ENCODE data around the gene EFNA5.

DNA sequence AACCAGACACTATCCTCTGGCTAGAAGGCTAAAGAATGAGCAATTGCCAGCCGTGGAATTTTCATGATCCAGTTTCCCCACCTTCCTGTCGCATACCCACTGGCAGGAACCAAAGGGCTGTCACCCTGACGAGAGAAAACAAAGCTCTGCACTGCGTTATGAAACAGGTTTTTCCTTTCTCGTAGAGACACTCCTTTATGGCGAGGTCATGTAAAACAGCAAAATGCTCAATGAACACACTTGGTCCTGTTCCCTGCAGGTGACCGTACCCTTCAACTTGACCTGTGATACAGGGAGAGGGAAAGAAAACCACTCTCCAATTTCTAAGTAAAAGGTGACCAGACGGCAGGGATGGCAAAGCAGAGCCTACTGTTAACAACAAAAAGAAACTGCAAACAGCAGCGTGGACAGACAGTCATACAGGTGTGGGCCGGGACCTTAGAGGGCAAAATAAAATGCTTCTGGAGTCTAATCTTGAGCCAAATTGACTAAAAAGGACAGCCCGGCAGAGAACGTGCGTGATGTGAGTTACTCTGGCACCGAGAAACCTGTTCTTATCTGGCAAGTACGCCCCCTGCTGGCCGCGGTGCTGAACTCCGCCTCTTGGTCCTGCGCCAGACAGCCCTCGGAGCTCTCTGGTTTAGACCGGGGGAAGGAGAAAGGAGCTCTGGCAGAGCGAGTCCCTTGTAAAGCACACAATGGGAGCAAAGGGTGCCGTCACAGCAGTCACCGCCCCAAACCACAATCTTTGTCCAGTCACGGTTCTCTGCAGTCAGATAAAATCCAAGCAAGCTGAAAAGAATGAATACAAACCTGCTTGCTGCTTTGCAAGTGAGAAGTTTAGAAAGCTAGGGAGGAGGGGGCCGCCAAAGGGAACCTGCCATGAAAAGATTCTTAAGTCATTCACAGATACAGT, 98.9 kb downstream of the EFNA5 start:
- TF ChIP-seq, protein P1, sequence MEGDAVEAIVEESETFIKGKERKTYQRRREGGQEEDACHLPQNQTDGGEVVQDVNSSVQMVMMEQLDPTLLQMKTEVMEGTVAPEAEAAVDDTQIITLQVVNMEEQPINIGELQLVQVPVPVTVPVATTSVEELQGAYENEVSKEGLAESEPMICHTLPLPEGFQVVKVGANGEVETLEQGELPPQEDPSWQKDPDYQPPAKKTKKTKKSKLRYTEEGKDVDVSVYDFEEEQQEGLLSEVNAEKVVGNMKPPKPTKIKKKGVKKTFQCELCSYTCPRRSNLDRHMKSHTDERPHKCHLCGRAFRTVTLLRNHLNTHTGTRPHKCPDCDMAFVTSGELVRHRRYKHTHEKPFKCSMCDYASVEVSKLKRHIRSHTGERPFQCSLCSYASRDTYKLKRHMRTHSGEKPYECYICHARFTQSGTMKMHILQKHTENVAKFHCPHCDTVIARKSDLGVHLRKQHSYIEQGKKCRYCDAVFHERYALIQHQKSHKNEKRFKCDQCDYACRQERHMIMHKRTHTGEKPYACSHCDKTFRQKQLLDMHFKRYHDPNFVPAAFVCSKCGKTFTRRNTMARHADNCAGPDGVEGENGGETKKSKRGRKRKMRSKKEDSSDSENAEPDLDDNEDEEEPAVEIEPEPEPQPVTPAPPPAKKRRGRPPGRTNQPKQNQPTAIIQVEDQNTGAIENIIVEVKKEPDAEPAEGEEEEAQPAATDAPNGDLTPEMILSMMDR (IDR thresholded peaks at IDR 0.05) = peak; percentile 64 to 89 (median 77)
- no peak for TF ChIP-seq POLR2A (IDR thresholded peaks at IDR 0.05)
- peak; percentile 49 to 59 for TF ChIP-seq POLR2AphosphoS5 (IDR thresholded peaks at IDR 0.05; ENCODE audit: insufficient read depth in 1 of 2, low read depth in 1 of 2)

Measured in vagina (tissue), 2 donors.